Esophagus squamous epithelium (tissue), 4 donors: ENCODE results near the gene DNAJA3.

Experiments used
- POLR2A ChIP-seq, 4 donors: fragments of 450-650 bp; IDR thresholded peaks; one replicate each; pipeline ENCODE4 v1.6.1; 2017; ENCODE audit warnings: antibody characterized with exemption in 4 of 4, mild to moderate bottlenecking in 4 of 4, moderate library complexity in 3 of 4
- TF ChIP-seq, protein P1 (sequence below), 6 experiments: fragments of 450-650 bp in 4 of 6; fragments of 200-600 bp in 2 of 6; sonication (generic) in 2 of 6; IDR thresholded peaks; one replicate each; pipeline ENCODE4 v1.5.1; 2016 to 2019; ENCODE audit warnings: antibody characterized with exemption in 6 of 6, mild to moderate bottlenecking in 4 of 6, moderate library complexity in 4 of 6

DNA sequence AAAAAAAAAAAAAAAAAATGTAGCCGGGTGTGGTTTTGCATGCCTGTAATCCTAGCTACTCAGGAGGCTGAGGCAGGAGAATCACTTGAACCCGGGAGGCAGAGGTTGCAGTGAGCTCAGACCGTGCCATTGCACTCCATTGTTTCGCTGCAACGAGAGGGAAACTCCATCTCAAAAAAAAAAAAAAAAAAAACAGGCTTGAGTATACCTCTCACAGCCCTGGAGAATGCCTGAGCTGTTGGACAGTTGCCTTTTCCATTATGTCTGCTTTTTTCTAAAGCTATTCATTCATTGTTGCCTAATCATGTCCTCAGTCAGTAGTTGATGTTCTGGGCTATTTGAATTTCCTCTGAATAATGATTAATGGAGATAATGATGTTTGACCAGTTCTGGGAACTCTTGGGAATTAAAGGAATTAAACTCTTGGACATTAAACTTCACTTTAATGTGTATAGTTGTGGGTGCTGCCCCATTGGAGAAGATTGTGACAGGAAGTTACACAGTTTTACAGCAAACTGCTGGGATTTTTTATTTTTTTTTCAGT, 62.4 kb downstream of the DNAJA3 start:
- TF ChIP-seq, protein P1, sequence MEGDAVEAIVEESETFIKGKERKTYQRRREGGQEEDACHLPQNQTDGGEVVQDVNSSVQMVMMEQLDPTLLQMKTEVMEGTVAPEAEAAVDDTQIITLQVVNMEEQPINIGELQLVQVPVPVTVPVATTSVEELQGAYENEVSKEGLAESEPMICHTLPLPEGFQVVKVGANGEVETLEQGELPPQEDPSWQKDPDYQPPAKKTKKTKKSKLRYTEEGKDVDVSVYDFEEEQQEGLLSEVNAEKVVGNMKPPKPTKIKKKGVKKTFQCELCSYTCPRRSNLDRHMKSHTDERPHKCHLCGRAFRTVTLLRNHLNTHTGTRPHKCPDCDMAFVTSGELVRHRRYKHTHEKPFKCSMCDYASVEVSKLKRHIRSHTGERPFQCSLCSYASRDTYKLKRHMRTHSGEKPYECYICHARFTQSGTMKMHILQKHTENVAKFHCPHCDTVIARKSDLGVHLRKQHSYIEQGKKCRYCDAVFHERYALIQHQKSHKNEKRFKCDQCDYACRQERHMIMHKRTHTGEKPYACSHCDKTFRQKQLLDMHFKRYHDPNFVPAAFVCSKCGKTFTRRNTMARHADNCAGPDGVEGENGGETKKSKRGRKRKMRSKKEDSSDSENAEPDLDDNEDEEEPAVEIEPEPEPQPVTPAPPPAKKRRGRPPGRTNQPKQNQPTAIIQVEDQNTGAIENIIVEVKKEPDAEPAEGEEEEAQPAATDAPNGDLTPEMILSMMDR (IDR thresholded peaks at IDR 0.05) = no peak
- no peak for TF ChIP-seq POLR2A (IDR thresholded peaks at IDR 0.05)
